GM20000 (cell line): ENCODE results near the gene GALNT12.
A peak's percentile ranks its signal among the peaks of the same experiment; 100 is the strongest.

ENCODE experiments used
- DNase-seq: peaks from one replicate; pipeline ENCODE4 v3.0.0; 2012; ENCODE audit warnings: low spot score
- CTCF ChIP-seq: IDR thresholded peaks from 2 replicates; pipeline ENCODE4 v1.5.1; 2012; ENCODE audit warnings: mild to moderate bottlenecking, control low read depth; ENCODE audit errors: extremely low read depth, missing control alignments

GALNT12 gene

GRCh38 chr9:98784831-98785806 is 22.4 kb upstream of the GALNT12 start:
- DNase-seq: no peak
- no peak for TF ChIP-seq CTCF

DNA sequence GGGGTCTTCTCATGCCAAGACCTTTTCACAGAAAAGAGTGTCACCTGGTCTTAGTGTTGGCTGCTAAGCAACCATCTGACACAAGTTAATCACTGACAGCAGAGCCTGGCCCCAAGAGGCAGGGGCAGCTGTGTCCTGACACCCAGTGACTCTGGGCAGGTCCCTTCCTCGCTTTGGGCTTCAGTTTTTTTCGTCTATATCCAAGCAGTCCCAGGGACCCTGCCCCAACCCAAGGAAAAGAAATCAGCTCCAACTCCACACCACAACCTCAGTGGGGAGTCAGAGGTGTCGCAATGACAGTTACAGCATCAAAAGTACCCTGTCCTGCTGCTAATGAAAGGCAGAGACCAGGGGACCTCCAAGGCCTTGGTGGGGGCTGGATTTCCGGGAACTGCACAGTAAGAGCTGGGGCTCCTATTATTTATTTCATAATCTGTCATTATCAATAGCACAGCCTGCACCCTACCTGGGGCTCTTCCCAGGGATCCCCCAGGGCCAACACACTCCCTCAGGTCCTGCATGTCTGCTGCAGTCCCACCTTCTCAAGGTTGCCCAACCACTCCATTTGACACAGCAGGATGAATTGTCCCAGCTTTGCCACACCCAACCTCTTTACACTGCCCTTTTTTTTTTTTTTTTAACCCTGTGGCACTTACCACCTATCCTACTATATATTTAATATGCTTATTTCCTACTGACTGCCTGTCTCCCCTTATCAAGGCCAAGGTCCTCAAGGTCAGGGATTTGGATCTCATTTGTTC is 20.5 kb upstream of the GALNT12 start:
- no peak for DNase-seq
- TF ChIP-seq CTCF: no peak

DNA sequence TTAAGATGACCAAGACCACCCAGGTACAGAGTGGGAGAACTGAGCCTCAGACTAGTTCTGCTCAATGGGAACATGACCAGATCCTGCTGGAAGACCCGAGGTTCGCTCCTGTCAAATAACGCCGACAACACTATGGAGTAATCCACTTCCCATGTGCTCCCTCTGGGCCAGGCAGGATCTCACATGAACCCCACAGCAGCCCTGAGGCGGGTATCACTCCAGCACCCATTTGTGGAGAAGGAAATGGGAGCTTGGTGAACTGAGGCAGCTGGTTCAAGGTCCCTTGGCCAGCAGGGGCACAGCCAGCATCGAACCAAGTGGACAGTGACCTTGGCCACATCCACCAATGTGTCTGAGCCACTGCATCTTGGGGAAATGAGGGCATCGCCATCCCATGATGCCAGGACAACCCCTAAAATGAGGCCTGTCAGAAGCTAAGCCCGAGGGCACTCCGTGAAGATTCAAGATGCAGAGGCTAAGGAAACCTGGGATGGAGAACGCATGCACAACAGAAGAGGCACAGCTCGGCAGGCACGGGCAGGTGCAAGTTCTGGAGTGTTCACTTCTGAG is 19.6 kb upstream of the GALNT12 start:
- TF ChIP-seq CTCF: no peak
- DNase-seq: no peak

DNA sequence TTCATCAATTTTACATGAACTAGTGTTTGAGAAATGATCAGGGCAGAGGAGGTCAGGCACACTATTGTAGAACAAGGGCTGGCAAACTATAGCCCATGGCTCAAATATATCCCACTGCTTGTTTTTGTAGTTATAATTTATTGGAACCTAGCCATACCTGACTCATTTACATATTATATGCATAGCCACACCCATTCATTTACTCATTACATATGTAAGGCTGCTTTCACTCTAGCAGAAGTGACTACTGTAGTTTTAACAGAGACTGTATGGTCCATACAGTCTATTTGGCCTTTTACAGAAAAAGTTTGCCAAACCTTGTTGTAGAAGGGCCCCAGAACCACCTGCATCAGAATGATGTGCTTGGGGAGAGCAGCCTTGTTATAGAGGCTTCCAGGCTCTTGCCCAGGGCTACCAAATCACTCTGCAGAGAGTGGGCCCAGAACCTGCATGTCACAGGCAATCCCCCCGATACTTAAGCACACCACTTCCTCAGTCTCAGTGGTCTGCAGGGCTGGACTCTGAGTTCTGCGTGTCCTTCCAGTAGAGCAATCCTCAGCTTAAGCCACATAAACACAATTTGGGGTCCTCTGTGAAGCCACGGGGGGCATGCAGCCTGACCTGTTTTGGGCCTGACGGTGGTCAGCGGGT is 17.9 kb upstream of the GALNT12 start:
- no peak for DNase-seq
- no peak for TF ChIP-seq CTCF

DNA sequence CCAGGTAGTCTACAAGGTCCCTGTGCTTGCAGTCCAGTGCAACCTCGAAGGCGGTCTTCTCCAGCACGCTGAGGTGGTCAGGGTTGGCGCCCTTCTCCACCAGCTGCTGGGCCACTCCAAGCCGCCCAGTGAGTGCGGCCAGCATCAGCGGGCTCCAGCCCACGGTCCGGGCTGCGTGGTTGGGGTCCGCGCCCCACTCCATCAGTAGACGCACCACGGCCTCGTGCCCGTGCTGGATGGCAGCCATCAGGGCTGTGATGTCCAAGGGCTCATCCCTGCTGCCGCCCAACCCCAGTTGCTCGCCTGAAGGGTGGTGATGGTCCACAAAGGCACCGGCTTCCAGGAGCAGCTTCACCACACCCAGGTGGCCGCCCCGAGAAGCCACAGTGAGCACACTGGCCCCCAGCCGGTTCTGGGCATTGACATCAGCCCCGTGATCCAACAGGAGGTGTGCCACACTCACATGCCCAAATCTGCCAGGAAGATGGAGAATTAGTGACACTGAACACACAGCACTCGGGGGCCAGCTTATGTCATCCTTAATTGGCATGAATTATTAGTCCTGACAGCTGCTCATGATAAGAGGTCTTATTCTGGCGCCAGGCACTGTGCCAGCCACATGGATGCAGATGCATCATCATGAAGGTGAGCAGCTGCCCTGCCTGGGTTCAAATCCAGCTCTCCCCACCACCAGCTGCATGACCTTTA is 17.2 kb upstream of the GALNT12 start:
- no peak for DNase-seq
- TF ChIP-seq CTCF: no peak

- DNase-seq: peak; percentile 88
- peak; percentile 85 for TF ChIP-seq CTCF
These were observed 16.4 kb upstream of the GALNT12 start for GRCh38 chr9:98790842-98791607.
